Lower lobe of right lung (tissue), 2 donors: ENCODE data around the gene PICK1. TPM values are rescaled to one million over a fixed set of nuclear protein-coding genes. Genes with fewer than 3 reads are reported as not detected.
A peak's percentile ranks its signal among the peaks of the same experiment; 100 is the strongest.

Source experiments
- ATAC-seq, 2 donors: fragments of 200-7000 bp; cut with Tn5 transposase; one replicate each; pipeline ENCODE4 v1.9.1; 2020 to 2022; ENCODE audit warnings: mild to moderate bottlenecking in 2 of 2, moderate library complexity in 2 of 2
- DNase-seq: peaks from one replicate; pipeline ENCODE4 v3.0.0-alpha.2; 2020
- H3K27ac ChIP-seq: fragments of 200-600 bp; one replicate; pipeline ENCODE4 v1.8.0; 2022
- H3K27me3 ChIP-seq: fragments of 200-600 bp; one replicate; pipeline ENCODE4 v1.8.0; 2022; ENCODE audit warnings: low read depth
- H3K36me3 ChIP-seq: fragments of 200-600 bp; one replicate; pipeline ENCODE4 v1.8.0; 2022; ENCODE audit warnings: mild to moderate bottlenecking
- H3K4me1 ChIP-seq: fragments of 200-600 bp; one replicate; pipeline ENCODE4 v1.8.0; 2022
- H3K4me3 ChIP-seq: fragments of 200-600 bp; one replicate; pipeline ENCODE4 v1.8.0; 2022; ENCODE audit warnings: mild to moderate bottlenecking
- H3K9me3 ChIP-seq: fragments of 200-600 bp; one replicate; pipeline ENCODE4 v1.8.0; 2022
- intact Hi-C: fragments of 100-400 bp; cut with DNase I; formaldehyde crosslinking; loops from one replicate; pipeline ENCODE4 v1.11.0; 2022
- total RNA-seq: library from RNA; stranded (reverse); fragmentation: NEBNext Ultra II Directional; extraction: Animal tissue kit (Norgen Biotek cat#: 25700); gene quantifications from one replicate; pipeline ENCODE4 v1.2.1, GENCODE V29; 2021
- TF ChIP-seq, protein P1 (sequence below): fragments of 200-600 bp; IDR thresholded peaks from one replicate; pipeline ENCODE4 v1.8.0; 2022; ENCODE audit warnings: antibody characterized with exemption, mild to moderate bottlenecking
- donor health status: DM: no; HTN: yes; CAD: no; lungs with severe emphysema.

Gene PICK1
- total RNA-seq, 1 donor from 2014 or later, result 35.4 TPM

DNA sequence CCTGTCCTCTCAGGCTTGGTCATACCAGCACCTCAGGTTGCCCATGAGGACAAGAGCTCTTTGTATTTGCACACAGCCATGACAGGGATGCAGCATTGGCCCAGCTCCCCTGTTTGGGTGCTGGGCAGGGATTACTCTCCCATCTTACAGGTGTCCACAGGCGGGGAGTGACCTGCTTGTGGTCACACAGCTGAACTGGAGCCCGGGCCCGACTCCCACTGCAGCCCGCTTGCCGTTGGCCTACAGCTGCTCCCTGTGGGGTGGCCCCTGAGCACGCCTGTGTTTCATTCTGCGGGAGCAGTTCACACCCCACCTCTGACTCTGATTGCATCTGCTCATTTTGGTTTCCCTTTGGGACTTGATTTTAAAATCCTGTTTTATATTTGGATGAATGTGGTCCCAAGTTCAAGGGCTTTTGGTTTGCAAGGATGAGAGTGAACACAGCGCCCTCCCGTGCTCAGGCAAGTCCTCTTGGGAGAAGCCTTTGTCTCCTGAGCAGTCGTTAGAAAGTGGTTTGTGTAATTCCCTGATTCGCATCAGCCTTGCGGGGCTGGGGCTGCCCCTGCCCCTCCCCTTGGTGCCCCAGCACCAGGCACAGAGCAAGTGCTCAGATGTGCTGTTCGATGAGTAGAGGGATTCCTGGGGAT, 9.3 kb downstream of the PICK1 start:
- Histone ChIP-seq H3K36me3 (peaks cover 81% of the 10 kb centered on the region), H3K27me3 (no peaks in the 10 kb centered on the region), H3K27ac (no peak overlapping the region), H3K4me1 (no peaks in the 10 kb centered on the region), H3K9me3 (no peaks in the 10 kb centered on the region), H3K4me3 (no peak overlapping the region)
- no peak for ATAC-seq
- no peak for DNase-seq
- TF ChIP-seq, protein P1, sequence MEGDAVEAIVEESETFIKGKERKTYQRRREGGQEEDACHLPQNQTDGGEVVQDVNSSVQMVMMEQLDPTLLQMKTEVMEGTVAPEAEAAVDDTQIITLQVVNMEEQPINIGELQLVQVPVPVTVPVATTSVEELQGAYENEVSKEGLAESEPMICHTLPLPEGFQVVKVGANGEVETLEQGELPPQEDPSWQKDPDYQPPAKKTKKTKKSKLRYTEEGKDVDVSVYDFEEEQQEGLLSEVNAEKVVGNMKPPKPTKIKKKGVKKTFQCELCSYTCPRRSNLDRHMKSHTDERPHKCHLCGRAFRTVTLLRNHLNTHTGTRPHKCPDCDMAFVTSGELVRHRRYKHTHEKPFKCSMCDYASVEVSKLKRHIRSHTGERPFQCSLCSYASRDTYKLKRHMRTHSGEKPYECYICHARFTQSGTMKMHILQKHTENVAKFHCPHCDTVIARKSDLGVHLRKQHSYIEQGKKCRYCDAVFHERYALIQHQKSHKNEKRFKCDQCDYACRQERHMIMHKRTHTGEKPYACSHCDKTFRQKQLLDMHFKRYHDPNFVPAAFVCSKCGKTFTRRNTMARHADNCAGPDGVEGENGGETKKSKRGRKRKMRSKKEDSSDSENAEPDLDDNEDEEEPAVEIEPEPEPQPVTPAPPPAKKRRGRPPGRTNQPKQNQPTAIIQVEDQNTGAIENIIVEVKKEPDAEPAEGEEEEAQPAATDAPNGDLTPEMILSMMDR, result no peak
- intact Hi-C loops, result no loop called here

DNA sequence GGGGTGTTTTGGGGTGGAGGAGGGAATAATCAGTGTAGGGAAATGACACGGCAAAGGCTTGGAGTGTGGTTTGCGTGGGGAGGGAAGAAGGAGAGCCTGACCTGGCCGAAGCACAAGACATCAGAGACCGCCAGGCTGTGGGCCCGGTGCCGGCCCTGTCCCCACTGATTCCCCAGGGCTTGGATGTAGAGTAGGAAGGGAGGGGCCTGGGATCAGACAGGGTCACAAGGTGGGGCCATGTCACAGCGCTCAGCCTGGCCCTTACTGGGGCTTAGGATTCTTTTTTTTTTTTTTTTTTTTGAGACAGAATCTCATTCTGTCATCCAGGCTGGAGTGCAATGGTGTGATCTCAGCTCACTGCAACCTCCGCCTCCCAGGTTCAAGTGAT, 9.8 kb downstream of the PICK1 start:
- H3K27me3 ChIP-seq, result no peaks in the 10 kb centered on the region
- no peak for DNase-seq
- ATAC-seq, result no peak
- no peaks in the 10 kb centered on the region for H3K9me3 ChIP-seq
- H3K4me1 ChIP-seq, result no peaks in the 10 kb centered on the region
- no peak overlapping the region for H3K4me3 ChIP-seq
- intact Hi-C loops, result no loop called here
- TF ChIP-seq, protein P1, result no peak
- H3K27ac ChIP-seq, result no peak overlapping the region
- peaks cover 81% of the 10 kb centered on the region for H3K36me3 ChIP-seq

DNA sequence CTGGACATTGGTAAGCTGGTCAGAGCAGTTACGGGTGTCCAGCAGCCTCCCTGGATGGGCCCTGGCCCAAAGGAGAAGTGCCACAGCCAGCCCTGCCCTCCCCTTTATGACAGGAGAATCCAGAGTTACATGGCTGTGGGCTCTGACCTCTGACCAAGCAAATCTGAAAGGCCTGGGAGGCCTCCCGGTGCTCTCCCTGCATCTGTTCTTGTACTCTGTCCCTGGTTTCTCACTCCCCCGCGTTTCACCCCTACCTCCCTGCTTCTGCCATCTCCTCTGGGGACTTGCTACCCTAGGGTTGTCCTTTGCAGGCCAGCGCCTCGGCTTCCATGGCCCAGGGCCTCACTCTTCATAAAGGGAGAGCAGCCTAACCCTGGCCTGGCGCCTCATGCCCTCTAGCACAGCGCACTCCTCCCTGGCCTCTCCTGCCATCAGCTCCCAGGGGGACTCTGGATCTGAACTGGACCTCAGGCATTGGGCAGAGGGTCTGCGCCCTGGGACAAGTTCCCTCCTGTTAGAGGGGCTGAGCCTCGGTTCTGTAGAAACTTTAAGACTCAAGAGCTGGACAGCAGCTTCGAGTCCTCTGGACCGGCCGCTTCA, 10.7 kb downstream of the PICK1 start:
- H3K4me3 ChIP-seq, result no peak overlapping the region
- DNase-seq, result no peak
- no peak for ATAC-seq
- TF ChIP-seq, protein P1, result no peak
- no peaks in the 10 kb centered on the region for H3K9me3 ChIP-seq
- H3K4me1 ChIP-seq, result no peaks in the 10 kb centered on the region
- intact Hi-C loops, result no loop called here
- H3K27me3 ChIP-seq, result no peaks in the 10 kb centered on the region
- H3K27ac ChIP-seq, result no peak overlapping the region
- H3K36me3 ChIP-seq, result peaks cover 89% of the 10 kb centered on the region

DNA sequence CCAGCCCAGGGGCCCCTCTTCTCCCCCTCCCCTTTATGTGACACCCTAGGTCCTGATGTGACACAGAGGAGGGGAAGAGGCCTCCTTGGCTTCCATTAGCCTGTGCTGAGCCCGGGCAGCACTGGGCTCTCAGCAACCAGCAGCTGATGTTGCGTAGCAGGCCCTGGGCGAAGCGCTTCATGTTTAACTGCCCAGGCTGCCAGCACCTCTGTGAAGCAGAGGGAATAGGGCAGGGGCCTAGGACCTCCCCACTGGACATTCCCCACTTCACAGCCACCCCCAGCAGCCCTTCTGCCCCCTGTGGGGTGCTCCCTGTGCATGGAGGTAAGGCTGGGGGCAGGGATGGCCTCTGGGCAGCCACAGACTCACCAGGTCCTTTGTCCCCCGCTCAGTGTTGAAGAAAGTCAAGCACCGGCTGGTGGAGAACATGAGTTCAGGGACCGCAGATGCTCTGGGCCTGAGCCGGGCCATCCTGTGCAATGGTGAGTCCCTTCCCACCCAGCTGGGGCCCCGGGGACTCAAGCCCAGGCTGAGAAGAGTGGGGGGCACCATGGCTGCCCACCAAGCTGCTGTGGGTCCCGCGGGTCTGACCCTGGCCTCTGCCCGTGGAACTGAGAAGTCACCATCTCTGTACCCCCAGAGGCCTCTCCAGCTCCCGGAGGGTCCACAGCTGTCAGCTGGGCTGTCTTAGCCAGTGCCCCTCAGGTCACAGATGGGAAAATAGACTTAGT, 11.6 kb downstream of the PICK1 start:
- Histone ChIP-seq H3K4me3 (no peak overlapping the region), H3K36me3 (peaks cover 95% of the 10 kb centered on the region), H3K4me1 (no peaks in the 10 kb centered on the region), H3K27me3 (no peaks in the 10 kb centered on the region), H3K9me3 (no peaks in the 10 kb centered on the region), H3K27ac (peak overlapping the region; percentile 43)
- ATAC-seq (no peak), DNase-seq (no peak)
- intact Hi-C loops, result no loop called here
- TF ChIP-seq, protein P1, result no peak

DNA sequence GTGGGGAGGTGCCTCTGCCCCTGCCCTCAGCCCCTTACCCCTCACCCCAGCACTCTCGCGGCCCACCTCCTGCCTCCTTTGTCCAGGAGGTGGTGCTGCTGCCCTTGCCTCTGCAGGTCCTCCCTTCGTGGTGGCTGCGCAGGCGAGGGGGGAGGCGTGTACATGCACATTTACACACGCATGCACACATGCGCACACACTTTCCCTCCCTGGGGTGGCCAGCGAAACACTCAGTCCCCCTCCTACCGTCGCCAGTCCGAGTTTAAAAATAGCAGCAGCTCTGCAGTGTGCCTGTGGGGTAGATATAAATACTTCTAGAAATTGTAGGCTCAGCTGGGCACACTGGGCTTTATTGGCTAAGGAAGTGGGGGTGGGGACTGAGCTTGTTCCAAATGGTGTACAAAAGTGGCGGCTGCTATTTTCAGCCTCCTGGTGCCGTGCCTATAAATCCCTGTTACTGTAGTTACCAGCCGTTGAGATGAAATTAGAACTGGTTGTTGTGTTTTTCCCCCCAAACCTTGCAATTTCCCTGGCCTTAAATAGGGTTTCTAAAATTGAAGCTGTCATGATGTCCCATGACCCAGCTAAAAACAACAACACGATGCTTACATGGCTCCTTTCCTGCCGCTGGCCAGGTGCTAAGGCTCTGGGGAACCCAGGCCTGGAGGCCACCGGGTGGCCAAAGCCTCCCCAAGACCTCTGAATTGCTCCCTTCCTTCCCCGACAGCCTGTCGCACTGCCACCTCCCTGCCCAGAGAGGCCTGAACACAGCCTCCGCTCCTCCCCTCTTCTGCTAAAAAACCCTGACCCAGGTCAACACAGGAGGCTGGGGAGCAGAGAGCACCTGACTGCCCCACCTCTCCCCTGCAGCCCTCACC, 12.4 kb downstream of the PICK1 start:
- Histone ChIP-seq H3K36me3 (peaks cover 95% of the 10 kb centered on the region), H3K4me1 (no peaks in the 10 kb centered on the region), H3K9me3 (no peaks in the 10 kb centered on the region), H3K4me3 (no peak overlapping the region), H3K27ac (peak overlapping the region; percentile 43), H3K27me3 (no peaks in the 10 kb centered on the region)
- no peak for DNase-seq
- TF ChIP-seq, protein P1, result peak; percentile 37
- intact Hi-C loops, result no loop called here
- no peak for ATAC-seq
